ENCODE data around the gene RPS18.
"Not testable (repeated sequence)": the region's sequence is repeated elsewhere in the genome, so short reads cannot be mapped to it uniquely, and the experiment has no call there.

Gene RPS18

DNA sequence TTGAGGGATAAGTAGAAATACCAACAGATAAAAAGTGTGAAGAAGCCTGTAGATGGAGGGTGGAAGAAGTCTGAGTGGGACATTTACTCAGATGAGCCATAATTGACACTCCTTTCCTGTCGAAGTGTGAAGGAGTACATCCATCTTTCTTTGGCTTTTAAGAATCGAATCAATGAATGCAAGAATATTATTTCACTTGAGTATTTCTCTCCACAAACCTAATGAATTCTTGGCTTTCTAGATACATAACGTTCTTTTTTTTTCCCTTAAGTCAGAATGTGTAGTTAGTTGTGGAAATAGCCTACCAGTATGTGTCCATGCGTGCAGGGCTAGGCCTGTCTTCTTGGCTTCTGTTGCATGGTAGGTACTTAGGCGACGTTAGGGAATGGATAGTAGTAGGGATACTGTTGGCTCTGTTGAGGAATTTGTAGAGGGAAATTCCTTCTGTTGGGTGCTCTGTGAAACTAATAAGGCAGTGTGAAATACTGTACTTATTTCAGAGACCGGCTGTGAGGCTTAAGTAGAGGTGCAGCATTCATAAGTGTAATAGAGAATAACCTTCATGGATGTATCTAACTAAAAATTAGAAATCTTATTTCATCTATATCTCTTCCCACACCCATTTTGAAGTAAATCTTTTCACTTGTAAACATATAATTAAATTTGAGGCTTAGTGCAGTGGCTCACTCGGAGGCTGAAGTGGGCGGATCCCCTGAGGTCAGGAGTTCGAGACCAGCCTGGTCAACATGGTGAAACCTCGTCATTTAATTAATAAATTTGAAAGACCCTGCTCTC lies 1.5 kb downstream of the RPS18 start:
- DNase-seq = no peak

DNA sequence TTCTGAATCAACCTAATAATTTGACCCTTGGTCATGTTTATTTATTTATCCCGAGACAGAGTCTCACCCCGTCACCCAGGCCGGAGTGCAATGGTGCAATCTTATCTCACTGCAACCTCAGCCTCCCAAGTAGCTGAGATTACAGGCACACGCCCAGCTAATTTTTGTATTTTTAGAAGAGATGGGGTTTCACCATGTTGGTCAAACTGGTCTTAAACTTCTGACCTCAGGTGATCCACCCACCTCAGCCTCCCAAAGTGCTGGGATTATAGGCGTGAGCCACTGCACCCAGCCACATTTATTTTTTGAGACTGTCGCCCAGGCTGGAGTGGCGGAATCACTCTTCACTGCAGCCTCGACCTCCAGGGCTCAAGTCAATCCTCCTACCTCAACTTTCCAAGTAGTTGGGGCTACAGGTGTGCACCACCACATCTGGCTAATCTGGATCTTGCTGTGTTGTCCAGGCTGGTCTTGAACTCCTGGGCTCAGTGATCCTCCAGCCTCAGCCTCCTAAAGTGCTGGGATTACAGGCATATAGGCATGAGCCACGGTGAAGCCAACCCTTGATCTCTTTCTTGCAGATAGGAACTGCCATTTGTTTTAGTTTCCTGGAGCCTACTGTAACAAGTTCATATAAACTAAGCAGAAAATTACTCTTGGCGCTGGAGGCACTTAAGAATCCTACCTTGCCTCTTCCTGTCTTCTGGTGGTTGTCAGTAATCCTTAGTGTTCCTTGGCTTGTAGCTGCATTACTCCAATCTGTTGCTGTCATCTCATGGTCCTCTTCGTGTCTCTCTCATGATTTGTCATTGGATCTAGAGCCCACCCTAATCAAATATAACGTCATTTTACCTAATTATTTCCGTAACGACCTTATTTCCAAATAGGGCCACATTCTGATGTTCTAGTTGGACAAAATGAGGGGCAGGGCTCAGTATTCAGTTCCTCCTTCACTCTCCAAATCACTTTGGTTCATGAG lies 2.3 kb downstream of the RPS18 start:
- no peak for DNase-seq

DNA sequence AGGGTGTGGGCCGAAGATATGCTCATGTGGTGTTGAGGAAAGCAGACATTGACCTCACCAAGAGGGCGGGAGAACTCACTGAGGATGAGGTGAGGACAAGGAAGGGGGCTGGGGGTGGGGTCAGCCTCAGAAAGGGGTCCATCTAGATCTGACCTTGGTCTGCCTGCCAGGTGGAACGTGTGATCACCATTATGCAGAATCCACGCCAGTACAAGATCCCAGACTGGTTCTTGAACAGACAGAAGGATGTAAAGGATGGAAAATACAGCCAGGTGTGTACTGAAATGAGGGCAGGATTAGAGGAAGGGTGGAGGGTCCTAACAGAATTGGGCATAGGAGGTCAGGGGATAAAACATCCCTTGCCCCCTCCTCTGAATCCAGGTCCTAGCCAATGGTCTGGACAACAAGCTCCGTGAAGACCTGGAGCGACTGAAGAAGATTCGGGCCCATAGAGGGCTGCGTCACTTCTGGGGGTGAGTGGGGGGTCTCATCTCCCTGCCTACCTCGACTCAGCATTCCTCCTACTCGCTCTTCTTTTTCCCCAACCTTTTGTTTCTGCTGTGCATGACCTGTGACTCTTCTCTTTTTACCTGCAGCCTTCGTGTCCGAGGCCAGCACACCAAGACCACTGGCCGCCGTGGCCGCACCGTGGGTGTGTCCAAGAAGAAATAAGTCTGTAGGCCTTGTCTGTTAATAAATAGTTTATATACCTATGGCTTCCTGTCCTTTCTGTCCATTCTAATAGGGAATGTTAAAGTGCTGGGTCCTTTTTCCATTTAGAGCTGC lies 4.1 kb downstream of the RPS18 start:
- not testable (repeated sequence) for DNase-seq

DNA sequence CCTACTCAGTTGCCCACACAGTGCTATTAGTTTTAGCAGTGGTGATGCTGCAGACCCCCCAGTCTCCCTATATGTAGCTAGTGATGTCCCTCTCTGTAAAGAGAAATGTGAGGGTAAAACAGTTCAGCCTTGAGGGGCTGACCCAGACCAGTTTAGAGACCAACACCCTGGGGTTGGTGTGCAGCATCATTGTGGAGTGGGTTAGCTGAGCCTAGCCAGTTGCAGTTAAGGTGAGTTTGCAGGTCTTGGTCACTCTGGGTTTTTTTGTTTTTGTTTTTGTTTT lies 4.6 kb downstream of the RPS18 start:
- no peak for DNase-seq

DNA sequence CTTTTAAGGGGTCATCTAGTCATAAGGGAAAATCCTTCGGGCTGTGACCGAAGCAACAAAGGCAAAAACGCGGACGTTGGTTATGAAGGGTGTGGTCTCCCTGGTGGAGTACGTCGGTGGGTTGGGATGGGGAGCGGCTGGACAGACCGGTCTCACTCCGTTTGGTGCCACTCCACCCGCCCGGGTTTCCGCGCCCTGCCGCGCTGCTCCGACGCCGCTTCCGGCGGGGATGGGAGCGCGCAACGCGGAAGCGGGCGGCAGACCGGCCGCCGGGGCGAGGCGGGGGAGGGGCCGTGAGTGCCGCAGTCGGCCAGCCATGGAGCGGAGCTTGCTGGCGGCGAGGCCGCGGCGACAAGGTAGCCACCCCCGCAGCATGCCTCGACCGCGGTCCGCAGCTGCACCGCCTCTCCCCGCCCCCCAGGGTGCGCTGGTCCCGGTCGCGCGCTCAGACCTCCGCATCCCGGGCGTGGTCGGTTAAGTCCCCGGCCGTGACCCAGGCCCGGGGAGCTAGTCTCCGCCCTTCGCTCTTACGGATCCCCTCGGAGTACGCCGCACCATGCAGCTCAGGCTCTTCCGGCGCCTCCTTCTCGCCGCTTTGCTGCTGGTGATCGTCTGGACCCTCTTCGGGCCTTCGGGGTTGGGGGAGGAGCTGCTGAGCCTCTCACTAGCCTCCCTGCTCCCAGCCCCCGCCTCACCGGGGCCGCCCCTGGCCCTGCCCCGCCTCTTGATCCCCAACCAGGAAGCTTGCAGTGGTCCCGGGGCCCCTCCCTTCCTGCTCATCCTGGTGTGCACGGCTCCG lies 5.2 kb downstream of the RPS18 start, which contains the start of gene B3GALT4:
Gene B3GALT4 (plus strand): TSS at position 260 of the 799 bp plus-strand sequence. CDS start 297 bp downstream, at position 557.
- DNase-seq = peak; percentile 79

DNA sequence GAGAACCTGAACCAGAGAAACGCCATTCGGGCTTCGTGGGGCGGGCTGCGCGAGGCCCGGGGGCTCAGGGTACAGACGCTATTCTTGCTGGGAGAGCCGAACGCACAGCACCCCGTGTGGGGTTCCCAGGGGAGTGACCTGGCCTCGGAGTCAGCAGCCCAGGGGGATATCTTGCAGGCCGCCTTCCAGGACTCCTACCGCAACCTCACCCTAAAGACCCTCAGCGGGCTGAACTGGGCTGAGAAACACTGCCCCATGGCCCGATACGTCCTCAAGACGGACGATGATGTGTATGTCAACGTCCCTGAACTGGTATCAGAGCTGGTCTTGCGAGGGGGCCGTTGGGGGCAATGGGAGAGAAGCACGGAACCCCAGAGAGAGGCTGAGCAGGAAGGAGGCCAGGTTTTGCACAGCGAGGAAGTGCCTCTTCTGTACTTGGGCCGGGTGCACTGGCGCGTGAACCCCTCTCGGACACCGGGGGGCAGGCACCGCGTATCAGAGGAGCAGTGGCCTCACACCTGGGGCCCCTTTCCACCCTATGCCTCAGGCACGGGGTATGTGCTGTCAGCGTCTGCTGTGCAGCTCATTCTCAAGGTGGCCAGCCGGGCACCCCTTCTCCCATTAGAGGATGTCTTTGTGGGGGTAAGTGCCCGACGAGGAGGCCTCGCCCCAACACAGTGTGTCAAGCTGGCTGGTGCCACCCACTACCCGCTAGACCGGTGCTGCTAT lies 6.0 kb downstream of the RPS18 start:
- no peak for DNase-seq

DNA sequence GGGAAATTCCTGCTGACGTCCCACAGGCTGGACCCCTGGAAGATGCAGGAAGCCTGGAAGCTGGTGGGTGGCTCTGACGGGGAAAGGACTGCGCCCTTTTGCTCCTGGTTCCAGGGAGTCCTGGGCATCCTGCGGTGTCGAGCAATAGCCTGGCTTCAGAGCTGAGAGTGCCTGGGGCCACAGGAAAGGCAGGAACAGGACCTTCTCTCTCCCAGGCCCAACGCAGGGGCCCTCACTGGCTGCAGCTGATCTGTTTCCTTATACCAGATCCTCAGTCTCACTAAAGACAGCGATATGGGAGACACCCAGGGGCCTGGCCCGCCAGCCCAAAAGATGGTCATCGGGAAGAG lies 6.5 kb downstream of the RPS18 start:
- DNase-seq = no peak

DNA sequence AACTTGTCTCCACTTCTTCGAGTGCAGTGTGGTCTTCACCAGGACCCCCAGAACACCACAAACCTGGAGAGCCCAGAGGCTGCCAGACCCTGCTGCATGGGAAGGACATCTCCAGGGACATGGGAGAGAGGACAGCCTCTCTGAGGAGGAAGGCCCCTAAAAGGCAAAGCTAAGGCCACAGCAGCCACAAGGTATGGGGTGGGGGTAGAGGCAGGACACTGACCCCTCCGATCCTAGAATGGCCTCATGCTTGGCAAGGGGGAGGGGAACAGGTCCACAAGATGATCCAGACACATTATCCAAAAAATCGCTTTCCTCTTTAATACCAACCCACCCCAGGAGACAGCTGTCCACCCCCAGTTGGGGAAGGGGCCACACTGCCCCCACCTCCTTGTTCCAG lies 6.9 kb downstream of the RPS18 start:
- DNase-seq = no peak

DNA sequence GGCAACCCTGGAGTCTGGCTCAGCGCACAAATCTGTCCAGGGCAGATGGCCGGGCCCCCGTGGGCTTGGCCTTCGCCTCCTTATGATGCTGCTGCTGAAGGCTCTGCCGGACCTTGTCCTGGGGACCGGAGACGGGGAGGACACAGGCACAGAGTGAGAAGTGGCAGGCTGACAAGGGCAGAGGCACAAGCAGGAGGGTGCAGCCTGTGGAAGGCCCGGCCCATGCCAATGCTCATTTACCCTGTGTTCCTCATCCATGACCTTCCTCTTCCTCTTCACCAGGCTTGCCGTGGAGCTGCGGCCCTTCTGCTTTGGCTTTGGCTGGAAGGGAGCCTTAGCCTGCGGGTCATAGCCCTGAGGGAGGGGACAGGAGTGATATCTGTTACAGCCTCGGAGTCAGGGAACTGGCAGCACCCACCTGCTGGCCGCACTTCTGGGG lies 7.4 kb downstream of the RPS18 start:
- no peak for DNase-seq

DNA sequence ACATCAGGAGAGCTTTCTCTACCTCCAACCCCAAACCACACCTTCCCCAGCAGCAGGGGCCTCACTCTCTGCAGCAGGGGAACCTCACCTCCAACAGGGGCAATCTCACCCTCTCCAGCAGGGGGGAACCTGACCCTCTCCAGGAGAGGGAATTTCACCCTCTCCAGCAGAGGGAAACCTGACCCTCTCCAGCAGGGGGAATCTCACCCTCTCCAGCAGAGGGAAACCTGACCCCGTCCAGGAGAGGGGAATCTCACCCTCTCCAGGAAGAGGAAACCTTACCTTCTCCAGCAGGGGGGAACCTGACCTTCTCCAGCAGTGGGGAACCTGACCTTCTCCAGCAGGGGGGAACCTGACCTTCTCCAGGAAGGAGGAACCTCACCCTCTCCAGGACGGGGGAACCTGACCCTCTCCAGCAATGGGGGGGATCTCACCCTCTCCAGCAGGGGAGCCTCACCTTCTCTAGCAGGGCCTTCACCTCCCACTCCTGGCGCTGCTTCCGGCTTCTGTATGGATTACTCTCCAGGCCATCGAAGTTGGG lies 8.2 kb downstream of the RPS18 start:
- peak; percentile 45 for DNase-seq

DNA sequence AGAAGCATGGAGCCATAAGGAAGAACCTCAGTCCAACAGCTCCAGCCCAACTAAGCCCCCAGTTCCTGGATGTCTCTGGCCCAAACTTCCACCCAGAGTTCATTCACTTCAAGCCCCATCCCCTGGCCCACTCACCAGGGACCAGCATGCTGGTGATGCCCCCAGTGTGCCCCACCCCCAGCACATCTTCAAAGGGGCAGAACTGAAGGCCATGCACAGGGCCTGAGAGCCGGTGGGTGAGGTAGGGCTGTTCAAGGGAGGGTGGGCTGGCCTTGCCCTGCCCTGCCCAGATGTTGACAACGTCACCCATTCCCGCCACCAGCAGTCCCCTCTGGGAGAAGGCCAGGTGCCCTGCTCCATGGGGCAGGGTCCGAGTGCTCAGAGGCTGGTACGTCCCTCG lies 8.7 kb downstream of the RPS18 start:
- DNase-seq = no peak

DNA sequence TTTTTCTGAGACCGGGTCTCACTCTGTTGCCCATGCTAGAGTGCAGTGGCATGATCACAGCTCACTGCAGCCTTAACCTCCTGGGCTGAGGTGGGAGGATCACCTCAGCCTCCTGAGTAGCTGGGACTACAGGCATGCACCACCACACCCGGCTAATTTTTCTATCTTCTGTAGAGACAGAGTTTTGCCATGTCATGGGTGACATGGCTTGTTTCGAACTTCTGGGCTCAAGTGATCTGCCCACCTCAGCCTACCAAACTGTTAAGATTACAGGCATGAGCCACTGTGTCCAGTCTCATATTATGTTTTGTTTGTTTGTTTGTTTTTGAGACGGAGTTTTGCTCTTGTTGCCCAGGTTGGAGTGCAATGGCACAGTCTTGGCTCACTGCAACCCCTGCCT lies 13.3 kb downstream of the RPS18 start:
- DNase-seq = not testable (repeated sequence)

DNA sequence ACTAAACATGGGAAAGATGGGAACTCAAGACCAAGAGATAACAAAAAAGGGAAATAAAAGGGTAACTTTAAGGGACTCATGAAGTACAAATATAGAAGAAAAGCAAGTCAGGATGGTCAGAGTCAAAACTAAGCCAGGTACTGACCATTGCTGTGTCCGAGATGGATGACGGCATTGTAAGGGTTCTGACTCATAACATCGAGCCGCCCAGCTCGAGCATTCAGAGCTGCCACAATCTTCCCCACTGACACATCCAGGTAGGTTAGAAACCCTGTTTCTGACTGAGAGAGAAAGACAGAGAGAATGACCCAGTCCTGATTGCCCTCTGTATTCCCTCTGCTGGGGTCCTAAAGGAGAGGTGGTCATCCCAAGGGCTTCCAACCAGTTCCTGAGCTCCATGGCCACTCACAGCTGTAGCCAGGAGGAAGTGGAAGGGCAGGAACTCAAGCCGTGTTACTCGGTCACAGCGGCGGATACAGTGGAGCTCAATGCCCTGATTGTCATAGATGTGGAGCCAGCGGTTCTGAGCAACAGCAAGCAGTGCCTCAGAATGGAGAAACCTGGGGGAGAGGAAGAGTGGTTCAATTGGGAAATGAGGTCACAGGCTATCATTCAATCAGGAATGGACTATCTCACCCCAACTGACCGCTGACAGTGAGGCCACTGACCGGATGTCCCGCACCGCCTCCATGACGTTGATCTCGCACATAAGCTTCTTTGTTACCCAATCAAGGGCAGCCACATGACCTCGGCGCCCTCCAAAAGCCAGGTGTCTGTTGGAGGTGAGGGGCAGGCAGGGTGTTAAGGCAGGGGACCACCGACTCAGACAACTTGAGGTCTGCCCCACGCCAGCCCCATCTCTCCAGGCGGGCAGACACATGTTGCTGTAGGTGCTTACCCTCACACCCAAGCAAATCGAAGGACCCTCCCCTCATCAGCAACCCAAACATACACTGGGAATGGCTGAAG lies 15.4 kb downstream of the RPS18 start:
- no peak for DNase-seq

DNA sequence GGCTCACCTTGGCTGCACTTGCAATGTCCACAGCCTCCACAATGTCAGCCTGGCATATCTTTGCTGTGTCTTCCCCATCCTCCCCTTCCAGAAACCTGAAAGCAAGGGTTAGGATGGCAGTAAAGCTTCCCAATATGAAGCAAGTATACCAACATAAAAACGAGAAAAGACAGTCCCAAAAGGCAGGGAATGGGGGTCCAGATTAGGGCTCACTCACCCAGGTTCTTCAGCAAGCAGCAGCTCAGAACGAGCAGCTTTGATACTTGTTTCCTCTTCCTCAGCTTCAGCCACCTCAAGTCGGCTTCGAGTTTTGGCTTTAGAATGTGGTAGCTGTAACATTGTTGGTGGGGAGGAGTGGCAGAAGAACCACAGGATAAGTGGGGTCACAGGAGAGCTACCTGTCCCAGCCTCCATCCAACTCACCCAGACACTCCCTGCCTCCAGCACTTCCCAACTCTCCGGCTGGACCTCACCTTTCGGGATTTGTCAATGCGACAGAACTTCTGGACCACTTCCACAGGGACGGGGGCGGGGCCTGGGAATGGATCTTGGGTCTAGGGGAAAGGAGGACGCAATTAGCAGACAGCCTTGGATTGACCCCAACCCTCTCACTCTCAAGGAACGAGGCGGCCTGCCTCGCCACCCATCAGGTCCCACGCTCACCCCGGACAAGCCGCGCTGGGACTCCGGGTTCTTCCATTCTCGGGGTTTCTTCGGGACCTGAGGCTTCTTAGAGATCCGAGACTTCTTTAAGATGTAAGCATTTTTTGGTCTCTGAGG lies 16.5 kb downstream of the RPS18 start:
- DNase-seq = no peak

DNA sequence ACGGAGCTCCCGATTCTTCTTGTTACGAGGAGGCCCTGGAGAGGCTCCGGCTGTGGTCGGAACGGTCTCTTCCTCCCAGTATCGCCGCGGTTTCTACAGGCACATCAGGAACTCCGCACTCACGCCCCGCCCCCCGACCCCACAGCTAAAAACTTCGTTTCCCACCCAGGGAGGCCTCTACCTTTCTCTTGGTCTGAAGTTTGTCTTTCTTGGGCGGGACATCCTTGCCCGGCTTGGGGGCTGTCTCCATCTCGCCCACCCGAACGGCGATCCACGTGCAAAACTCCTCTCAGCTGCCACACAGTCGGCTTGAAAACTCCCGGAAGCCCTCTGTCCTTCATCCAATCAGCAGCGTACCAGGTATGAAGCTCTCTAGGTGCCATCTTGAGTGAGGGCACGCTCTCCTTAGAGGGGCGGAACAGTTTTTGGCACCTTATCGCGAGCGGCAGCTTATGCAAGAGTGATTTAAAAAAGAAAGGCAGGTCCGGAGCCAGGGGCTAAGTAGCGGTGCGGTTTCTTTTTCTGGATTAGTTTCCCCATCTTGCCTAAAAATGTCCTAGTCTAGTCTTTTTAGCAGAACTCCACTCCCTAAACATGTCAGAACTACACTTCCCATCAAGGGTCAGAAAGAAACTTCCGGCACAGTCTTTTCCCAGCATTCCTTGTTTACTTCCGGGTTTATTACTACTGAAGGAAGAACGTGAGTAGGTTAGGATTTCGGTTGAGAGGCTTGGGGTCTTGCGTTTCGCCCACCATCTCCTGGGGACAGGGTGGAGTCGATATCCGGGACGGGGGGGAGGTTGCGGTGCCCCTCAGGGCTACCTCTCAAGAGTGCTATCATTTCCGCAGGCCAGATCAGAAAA lies 17.3 kb downstream of the RPS18 start, which contains the start of the genes PFDN6 and WDR46:
Gene PFDN6 (plus strand): TSS at position 681 of the 863 bp plus-strand sequence. CDS start 256 bp downstream, outside the sequence.
Gene WDR46 (minus strand): TSS at position 319 of the 863 bp plus-strand sequence. CDS start 69 bp downstream, at position 250.
- peak; percentile 89 for DNase-seq

DNA sequence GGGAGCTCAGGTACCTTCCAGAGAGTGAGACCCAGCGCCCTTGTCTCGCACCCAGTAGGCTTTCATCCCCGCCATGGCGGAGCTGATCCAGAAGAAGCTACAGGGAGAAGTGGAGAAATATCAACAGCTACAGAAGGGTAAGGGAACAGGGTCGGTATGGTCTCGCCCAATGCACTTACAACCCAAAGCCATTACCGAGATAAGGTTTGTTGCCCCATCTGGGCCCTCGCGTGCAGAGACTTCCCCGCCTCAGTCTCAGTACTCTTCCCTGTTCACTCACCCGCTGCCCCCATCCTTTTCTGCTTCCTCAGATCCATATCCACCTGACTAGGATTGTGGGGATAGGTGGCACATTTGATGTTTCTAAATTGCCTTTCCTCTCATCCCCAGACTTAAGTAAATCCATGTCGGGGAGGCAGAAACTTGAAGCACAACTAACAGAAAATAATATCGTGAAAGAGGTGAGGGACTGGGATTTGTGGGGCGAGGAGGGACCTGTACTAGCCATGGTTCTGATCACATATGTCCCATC lies 18.0 kb downstream of the RPS18 start:
- DNase-seq = no peak

DNA sequence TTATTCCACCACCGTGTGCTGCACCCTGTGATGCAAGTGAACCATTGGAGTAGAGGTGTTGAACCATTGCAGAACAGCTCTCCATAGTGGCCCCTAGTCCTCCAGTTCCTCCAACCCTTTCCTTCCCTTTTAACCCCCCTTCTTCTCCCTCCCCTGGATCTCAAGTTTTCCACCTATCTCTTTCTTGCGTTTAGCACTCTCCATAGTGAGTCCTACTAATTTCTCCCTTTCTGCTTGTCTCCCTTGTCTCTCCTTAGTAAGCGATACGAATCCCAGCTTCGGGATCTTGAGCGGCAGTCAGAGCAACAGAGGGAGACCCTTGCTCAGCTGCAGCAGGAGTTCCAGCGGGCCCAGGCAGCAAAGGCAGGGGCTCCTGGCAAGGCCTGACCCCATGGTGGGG lies 18.6 kb downstream of the RPS18 start:
- DNase-seq = no peak
